ENCODE data around the gene RAB3C.
"Not testable (repeated sequence)": the region's sequence is repeated elsewhere in the genome, so short reads cannot be mapped to it uniquely, and the experiment has no call there.

RAB3C gene

DNA sequence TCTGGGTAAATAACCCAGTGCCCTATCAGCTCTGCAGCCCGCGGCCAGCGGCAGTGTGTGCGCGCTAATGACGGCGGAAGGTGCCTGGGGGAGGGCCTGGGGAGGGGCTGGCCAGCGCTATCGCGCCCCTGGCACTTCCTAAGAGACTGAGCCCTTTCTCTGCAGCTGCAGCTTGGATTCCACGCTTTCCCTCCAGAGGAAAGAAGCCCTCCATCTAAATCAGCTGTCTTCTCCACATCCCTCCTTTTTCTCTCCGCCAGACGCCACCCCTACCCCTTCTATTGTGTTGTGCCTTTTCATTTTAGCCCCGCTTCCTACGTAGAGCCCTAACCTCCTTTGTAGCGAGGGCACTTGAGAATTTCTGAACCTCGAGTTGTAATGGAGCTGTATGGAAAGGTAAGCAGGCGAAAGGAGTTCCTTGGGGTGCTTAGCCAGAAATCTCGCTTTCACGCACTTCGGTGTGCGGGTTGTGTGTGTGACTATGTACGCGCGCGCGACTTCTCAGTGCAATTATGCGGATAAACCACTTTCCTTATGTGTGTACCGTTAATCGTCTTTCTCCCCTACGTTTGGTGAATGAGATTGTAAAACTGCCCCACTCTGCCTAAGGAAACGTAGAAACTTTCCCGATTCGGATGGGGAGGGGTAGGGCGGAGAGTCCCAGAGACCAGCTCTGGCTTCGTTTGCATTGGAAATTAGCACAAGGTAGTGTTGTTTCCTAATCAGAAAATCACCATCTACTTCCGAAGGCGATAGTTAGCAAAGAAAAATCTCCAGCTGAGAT lies 664 bp upstream of the RAB3C start:
- TF ChIP-seq, protein P1, sequence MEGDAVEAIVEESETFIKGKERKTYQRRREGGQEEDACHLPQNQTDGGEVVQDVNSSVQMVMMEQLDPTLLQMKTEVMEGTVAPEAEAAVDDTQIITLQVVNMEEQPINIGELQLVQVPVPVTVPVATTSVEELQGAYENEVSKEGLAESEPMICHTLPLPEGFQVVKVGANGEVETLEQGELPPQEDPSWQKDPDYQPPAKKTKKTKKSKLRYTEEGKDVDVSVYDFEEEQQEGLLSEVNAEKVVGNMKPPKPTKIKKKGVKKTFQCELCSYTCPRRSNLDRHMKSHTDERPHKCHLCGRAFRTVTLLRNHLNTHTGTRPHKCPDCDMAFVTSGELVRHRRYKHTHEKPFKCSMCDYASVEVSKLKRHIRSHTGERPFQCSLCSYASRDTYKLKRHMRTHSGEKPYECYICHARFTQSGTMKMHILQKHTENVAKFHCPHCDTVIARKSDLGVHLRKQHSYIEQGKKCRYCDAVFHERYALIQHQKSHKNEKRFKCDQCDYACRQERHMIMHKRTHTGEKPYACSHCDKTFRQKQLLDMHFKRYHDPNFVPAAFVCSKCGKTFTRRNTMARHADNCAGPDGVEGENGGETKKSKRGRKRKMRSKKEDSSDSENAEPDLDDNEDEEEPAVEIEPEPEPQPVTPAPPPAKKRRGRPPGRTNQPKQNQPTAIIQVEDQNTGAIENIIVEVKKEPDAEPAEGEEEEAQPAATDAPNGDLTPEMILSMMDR (IDR thresholded peaks at IDR 0.05; ENCODE audit: insufficient read depth, low read depth, low read length, missing control alignments), result no peak
- no peak for DNase-seq (ENCODE audit: low read depth)
- peak overlapping the region; percentile 6 for H3K4me3 ChIP-seq (ENCODE audit: low read depth, low read length)

DNA sequence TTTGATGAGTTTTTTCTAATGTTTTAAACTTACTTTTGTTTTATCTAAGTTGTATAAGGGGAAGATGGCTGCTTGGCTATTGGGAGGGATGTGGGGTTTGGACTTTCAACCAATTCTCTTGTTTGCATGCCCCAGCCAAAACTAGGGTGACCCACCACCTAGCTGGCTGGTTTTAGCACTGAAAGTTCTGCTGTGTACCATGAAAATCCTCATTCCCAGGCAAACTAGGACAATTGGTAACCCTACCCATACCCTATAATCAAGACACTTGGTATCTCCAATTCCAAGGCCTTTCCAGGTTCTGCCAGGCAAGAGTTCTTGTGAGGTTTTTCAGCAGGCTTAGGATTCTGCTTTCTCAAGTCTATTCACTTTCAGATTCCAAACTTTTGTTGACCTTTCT lies 13.1 kb downstream of the RAB3C start:
- H3K4me3 ChIP-seq (ENCODE audit: low read depth, low read length), result no peak overlapping the region
- DNase-seq (ENCODE audit: low read depth), result no peak
- TF ChIP-seq, protein P1 (IDR thresholded peaks at IDR 0.05; ENCODE audit: insufficient read depth, low read depth, low read length, missing control alignments), result no peak

DNA sequence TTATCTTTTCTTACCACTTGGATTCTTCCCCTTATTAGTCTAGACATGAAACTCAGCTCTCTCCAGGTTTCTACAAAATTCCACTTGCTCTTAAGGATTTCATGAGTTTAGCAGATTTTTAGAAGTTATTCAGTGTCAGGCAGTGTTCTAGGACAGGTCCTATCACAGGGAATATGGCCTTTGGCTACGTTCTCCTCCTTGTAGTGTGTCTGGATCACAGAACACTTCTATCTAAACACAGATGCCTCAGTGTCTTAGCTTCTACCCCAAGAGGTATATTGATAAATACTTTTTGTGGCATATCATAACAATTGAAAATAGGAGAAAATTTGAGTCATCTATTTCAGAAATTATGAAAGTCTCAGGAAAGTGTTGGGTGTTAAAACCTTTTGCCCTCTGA lies 15.6 kb downstream of the RAB3C start:
- no peak for DNase-seq (ENCODE audit: low read depth)
- no peak overlapping the region for H3K4me3 ChIP-seq (ENCODE audit: low read depth, low read length)
- TF ChIP-seq, protein P1 (IDR thresholded peaks at IDR 0.05; ENCODE audit: insufficient read depth, low read depth, low read length, missing control alignments), result no peak

DNA sequence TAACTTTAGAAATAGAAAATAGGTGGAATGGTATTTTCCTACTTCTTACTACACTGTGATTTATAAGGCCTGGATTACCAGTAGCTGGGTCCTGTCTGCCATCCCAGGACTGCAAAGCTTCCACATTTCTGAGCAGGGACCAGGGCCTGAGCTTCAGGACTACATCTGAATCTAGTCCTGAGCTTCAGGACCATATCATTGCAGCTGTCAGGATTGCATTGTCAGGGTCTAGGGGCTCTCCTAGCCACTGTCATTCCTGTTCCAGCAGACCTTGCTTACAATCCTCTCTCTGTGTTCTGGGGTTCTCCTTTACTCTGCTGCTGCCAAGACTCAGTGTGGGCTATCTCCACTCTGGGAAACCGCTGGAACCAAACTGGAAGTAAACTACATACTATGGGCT lies 16.3 kb downstream of the RAB3C start:
- TF ChIP-seq, protein P1 (IDR thresholded peaks at IDR 0.05; ENCODE audit: insufficient read depth, low read depth, low read length, missing control alignments), result no peak
- DNase-seq (ENCODE audit: low read depth), result no peak

DNA sequence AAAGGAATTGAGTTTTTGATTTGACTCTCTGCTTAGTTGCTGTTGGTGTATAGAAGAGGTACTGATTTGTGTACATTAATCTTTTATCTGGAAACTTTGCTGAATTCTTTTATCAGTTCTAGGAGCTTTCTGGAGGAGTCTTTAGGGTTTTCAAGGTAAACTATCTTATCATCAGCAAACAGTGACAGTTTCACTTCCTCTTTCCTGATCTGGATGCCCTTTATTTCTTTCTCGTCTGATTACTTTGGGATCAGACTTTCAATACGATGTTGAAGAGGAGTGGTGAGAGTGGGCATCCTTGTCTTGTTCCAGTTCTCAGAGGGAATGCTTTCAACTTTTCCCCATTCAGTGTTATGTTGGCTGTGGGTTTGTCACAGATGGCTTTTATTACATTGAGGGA lies 17.7 kb downstream of the RAB3C start:
- not testable (repeated sequence) for DNase-seq (ENCODE audit: low read depth); H3K4me3 ChIP-seq (ENCODE audit: low read depth, low read length)

More for the DNA sequence above, 16.3 kb downstream of the RAB3C start:
- no peak overlapping the region for H3K4me3 ChIP-seq (ENCODE audit: low read depth, low read length)

DNA sequence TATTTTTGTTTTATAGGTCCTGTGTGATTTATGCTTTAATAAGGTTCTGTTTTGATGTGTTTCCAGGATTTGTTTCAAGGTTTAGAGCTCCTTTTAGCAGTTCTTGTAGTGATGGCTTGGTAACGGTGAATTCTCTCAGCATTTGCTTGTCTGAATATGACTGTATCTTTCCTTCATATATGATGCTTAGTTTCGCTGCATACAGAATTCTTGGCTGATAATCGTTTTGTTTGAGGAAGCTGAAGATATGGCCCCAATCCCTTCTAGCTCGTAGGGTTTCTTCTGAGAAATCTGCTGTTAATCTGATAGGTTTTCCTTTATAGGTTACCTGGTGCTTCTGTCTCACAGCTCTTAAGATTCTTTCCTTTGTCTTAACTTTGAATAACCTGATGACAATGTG lies 20.0 kb downstream of the RAB3C start:
- H3K4me3 ChIP-seq (ENCODE audit: low read depth, low read length); DNase-seq (ENCODE audit: low read depth): not testable (repeated sequence)

DNA sequence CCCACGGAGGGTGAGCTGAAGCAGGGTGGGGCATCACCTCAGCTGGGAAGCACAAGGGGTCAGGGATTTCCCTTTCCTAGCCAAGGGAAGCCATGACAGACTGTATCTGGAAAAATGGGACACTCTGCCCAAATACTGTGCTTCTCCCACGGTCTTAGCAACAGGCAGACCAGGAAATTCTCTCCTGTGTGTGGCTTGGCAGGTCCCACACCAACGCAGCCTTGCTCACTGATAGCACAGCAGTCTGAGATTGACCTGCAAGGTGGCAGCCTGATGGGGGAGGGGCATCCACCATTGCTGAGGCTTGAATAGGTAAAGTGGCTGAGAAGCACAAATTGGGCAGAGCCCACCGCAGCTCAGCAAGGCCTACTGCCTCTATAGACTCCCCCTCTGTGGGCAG lies 23.2 kb downstream of the RAB3C start:
- no peak overlapping the region for H3K4me3 ChIP-seq (ENCODE audit: low read depth, low read length)
- no peak for DNase-seq (ENCODE audit: low read depth)
- TF ChIP-seq, protein P1 (IDR thresholded peaks at IDR 0.05; ENCODE audit: insufficient read depth, low read depth, low read length, missing control alignments), result no peak

DNA sequence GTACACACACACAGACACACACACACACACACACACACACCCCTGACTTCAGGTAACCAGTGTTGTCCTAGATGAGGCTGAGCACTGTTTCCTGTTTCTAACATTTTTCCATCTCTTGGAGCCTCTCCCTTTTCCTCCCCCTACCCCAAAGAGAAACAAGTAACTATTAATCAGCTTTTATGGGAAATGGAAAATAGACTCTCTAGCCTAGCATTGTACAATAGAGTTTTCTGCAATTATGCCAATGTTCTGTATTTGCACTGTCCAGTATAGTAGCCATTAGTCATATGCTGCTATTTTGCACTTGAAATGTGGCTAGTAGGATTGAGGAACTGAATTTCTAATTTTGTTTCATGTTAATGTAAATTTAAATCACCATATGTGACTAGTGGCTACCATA lies 33.1 kb downstream of the RAB3C start:
- DNase-seq (ENCODE audit: low read depth), result no peak

More for the DNA sequence above, 33.1 kb downstream of the RAB3C start:
- H3K4me3 ChIP-seq (ENCODE audit: low read depth, low read length), result no peak overlapping the region
- TF ChIP-seq, protein P1 (IDR thresholded peaks at IDR 0.05; ENCODE audit: insufficient read depth, low read depth, low read length, missing control alignments), result no peak
